BLaER1 (cell line): ENCODE data around the gene C1orf210.

Experiments used
- H3K27ac ChIP-seq: shearing (Covaris generic); formaldehyde crosslinking; 2 replicates; pipeline ENCODE4 v1.8.1; 2022
- H3K27me3 ChIP-seq: shearing (Covaris generic); formaldehyde crosslinking; 2 replicates; pipeline ENCODE4 v1.8.1; 2022
- H3K36me3 ChIP-seq: shearing (Covaris generic); formaldehyde crosslinking; 2 replicates; pipeline ENCODE4 v1.8.1; 2022
- H3K4me1 ChIP-seq: shearing (Covaris generic); formaldehyde crosslinking; 2 replicates; pipeline ENCODE4 v1.8.1; 2022
- H3K4me2 ChIP-seq: shearing (Covaris generic); formaldehyde crosslinking; 2 replicates; pipeline ENCODE4 v1.8.1; 2022
- H3K4me3 ChIP-seq: shearing (Covaris generic); formaldehyde crosslinking; 2 replicates; pipeline ENCODE4 v1.8.1; 2022
- H3K9ac ChIP-seq: shearing (Covaris generic); formaldehyde crosslinking; 2 replicates; pipeline ENCODE4 v1.8.1; 2022
- H3K9me3 ChIP-seq: shearing (Covaris generic); formaldehyde crosslinking; 2 replicates; pipeline ENCODE4 v1.8.1; 2022
- H4K20me1 ChIP-seq: shearing (Covaris generic); formaldehyde crosslinking; 2 replicates; pipeline ENCODE4 v1.8.1; 2022
- Cebpa-rat ChIP-seq: shearing (Covaris generic); IDR thresholded peaks from 2 replicates; pipeline ENCODE4 v1.8.1; 2022

C1orf210 gene

DNA sequence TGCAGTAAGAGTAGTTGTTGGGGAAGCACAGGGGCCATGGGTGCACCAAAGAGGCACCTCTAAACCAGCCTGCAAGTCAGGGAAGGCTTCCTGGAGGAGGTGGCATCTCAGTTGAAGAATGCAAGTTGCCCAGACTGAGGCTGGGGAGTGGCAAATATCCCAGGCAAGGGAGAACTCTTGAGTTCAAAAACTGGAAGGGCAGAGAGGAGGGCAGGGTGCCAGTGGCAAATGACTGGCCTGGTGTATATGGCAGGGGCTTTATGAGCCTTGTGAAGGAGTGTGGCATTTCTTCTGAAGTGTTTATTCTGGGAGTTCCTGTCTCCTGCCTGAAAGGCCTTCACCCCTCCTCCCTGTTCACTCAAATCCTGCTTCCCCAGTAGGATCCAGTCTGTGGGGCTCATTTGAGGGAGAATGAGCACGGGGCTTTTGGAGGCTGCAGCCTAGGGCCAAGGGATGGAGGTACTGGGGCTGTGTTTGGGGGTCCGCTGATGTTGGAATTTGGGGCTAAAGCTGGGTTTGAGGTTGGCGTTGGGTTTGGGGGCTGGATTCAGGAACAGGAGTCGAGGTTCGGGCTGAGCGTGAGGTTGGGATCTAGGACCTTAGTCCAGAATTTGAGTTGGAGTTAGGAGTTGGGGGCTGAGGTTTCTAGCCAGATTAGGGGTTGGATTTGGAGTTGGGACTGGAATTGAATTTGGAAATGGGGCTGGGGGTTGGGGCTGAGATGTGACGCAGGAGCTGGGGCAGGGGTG is 15.6 kb downstream of the C1orf210 start, which contains the start of gene TMEM125:
TSS of gene TMEM125 (plus strand) at position 357 of the 749 bp plus-strand sequence. CDS start 2,740 bp downstream, outside the sequence.
- Histone ChIP-seq H4K20me1 (no peaks in the 10 kb centered on the region), H3K27ac (no peak within 1 kb of the TSS), H3K36me3 (no peaks in the 10 kb centered on the region), H3K9ac (no peak within 1 kb of the TSS), H3K27me3 (no peaks in the 10 kb centered on the region), H3K4me1 (peaks cover 14% of the 10 kb centered on the region), H3K4me3 (no peak within 1 kb of the TSS), H3K4me2 (no peak within 1 kb of the TSS), H3K9me3 (peaks cover 5% of the 10 kb centered on the region)
- no peak for TF ChIP-seq Cebpa-rat

DNA sequence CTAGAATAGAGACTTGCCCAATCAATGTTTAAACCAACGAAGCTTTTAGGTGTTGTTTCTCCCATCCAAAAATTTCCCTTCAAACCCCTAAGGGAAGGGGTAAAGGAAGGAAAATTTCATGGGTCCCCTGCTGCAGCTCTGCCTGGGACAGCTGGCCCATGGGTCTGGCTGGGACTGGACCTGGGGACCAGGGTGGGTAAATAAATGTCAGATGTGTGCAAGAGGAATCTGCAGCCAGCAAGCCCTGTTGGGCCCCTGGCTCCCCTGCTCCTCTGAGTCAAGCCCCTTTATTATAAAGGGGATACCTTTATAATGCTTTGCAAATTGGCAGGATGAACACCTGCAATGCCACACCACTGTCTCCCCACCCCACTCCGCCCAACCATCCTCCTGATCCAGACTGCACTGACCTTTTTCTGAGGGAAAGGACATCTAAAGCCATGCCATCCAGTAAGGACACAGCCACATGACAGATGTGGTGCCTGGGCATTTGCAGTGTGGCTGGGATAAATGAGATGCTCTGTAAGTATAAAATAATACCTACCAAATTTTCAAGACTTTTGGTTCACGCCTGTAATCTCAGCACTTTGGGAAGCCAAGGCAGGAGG is 17.5 kb downstream of the C1orf210 start:
- Histone ChIP-seq H3K4me2 (no peak overlapping the region), H3K9me3 (peaks cover 13% of the 10 kb centered on the region), H3K9ac (no peak overlapping the region), H3K27me3 (no peaks in the 10 kb centered on the region), H3K36me3 (no peaks in the 10 kb centered on the region), H3K4me1 (no peaks in the 10 kb centered on the region), H3K27ac (no peak overlapping the region), H4K20me1 (no peaks in the 10 kb centered on the region), H3K4me3 (no peak overlapping the region)
- TF ChIP-seq Cebpa-rat, result no peak

DNA sequence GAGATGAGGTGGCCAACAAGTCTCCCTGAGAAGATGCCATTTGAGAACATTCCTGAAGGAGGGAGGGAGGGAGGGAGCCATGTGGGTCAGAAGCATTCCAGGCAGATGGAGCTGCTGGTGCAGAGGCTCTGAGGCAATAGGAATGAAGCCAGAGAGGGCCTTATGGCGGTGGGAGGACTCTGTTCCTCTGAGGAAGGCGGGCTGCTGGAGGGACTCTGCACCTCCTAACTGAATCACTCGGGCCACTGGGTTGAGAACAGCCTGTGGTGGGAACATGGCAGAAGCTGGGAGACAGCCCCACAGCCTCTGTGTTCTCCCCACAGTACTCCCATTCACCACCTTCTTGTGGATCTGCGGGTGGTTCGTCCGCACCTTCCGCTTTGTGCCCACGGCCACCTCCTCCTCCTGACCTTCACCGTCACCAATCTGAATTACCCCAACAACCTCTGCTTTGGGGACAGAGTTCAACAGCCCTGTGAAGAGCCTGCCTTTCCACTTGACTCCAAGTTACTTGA is 18.0 kb downstream of the C1orf210 start:
- no peak overlapping the region for H3K9ac ChIP-seq
- peaks cover 18% of the 10 kb centered on the region for H3K9me3 ChIP-seq
- H3K27me3 ChIP-seq, result no peaks in the 10 kb centered on the region
- no peaks in the 10 kb centered on the region for H3K36me3 ChIP-seq
- no peaks in the 10 kb centered on the region for H4K20me1 ChIP-seq
- no peak overlapping the region for H3K4me2 ChIP-seq
- no peaks in the 10 kb centered on the region for H3K4me1 ChIP-seq
- H3K27ac ChIP-seq, result no peak overlapping the region
- no peak overlapping the region for H3K4me3 ChIP-seq
- no peak for TF ChIP-seq Cebpa-rat

DNA sequence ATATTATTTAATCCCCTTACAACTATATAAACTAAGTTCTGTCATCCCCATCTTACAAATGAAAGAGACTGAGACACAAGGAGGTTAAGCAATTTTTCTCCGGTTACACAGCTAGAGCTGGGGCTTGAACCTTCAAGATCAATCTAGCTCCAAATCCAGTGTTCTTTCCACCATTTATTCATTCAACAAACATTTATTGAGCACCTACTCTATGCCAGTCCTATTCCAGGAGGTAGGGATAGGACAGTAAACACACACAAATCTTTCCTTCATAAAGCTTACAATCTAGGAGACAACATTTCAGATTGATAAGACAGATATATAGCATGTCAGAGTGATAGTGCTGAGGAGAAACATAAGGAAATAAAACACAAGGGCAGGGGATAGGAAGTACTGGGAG is 18.5 kb downstream of the C1orf210 start:
- Histone ChIP-seq H3K27me3 (no peaks in the 10 kb centered on the region), H3K9ac (no peak overlapping the region), H3K4me3 (no peak overlapping the region), H3K4me2 (no peak overlapping the region), H3K27ac (no peak overlapping the region), H3K9me3 (peaks cover 21% of the 10 kb centered on the region), H3K36me3 (no peaks in the 10 kb centered on the region), H4K20me1 (no peaks in the 10 kb centered on the region), H3K4me1 (no peaks in the 10 kb centered on the region)
- no peak for TF ChIP-seq Cebpa-rat

DNA sequence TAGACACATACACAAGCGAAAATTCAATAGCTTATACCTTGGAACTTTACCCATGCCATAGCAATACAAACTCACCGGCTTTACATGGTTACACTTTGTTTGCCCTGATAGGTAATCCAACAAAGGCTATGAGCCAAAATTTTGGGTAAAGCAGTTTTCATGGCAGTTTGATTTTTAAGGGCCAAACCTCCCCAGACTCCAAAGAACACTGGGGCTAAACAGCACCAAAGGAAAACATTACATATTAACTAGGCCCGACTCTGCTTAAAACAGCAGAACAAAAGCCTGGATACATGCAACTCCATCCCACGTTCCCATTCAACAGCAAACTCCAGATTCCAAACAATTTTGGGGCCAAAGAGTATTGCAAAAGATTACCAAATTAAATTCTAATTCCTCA is 19.9 kb downstream of the C1orf210 start:
- no peak overlapping the region for H3K27ac ChIP-seq
- H3K27me3 ChIP-seq, result no peaks in the 10 kb centered on the region
- no peaks in the 10 kb centered on the region for H3K36me3 ChIP-seq
- no peak overlapping the region for H3K9ac ChIP-seq
- TF ChIP-seq Cebpa-rat, result no peak
- peaks cover 34% of the 10 kb centered on the region for H3K9me3 ChIP-seq
- no peak overlapping the region for H3K4me2 ChIP-seq
- no peaks in the 10 kb centered on the region for H4K20me1 ChIP-seq
- H3K4me1 ChIP-seq, result no peaks in the 10 kb centered on the region
- no peak overlapping the region for H3K4me3 ChIP-seq

DNA sequence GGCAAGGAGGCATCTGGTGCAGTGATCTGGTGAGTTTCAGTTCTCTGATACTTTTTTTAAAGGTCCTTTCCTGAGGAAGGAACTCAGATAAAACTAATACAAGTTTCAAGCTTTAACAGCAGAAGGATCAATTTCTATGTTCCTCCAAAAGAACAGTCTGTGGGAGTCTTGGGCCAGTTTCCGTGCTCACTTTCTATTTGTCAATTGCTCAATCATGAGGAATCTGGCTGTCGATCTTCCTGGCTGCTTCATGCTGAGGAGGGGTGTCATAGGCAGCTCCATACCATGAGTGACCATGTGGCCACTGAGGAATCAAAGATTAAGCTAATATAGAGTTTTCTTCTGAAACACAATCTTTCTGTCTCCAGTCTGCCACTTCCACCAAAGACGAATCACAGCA is 27.0 kb downstream of the C1orf210 start:
- Histone ChIP-seq H3K4me1 (no peaks in the 10 kb centered on the region), H3K27me3 (no peaks in the 10 kb centered on the region), H3K4me3 (no peak overlapping the region), H4K20me1 (no peaks in the 10 kb centered on the region), H3K9ac (no peak overlapping the region), H3K4me2 (no peak overlapping the region), H3K9me3 (peaks cover 54% of the 10 kb centered on the region), H3K27ac (no peak overlapping the region), H3K36me3 (no peaks in the 10 kb centered on the region)
- no peak for TF ChIP-seq Cebpa-rat

DNA sequence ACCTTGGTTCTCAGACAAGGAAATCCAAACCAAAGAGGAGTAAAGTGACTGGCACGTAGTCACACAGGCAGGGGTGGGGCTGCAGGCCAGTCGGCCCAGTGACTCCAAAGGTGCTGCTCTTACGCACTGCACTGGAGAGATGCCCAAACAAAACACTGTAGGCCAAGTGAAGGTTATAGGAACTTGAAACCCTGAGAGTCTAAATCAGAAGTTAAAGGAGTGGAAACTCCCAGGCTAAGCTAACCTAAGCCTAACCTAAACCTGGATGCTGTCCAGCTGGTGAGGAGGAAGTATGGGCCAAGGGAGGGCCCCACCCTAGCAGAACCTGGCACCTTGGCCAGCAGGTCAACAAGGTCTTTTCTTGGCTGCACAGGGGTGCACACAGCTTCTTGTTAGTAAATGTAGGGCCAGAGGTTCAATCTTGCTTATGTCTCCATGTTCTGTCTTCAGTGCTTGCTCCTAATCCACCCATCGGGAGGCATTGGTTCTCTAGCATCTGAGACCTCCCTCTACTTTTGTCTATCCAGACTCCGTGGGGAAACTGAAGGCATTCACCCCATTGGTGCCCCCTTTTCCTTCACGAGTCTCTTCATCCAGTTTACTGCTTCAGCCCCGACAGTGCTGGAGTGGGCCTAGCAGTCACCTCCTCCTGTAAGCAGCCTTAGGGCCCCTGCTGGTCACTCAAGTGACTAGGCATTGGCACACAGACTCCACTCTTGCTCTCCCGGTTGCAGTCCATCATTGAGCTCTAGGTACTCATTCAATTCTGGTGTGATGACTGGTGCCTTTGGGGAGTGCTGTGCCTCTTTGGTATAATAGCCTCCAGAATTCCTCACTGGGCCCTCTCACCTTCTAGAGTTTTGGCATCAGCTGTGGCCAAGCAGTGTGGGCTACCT is 28.5 kb downstream of the C1orf210 start:
- Histone ChIP-seq H3K4me1 (no peaks in the 10 kb centered on the region), H3K27me3 (no peaks in the 10 kb centered on the region), H3K9ac (no peak overlapping the region), H3K36me3 (no peaks in the 10 kb centered on the region), H3K4me3 (no peak overlapping the region), H4K20me1 (no peaks in the 10 kb centered on the region), H3K4me2 (no peak overlapping the region), H3K9me3 (peaks cover 42% of the 10 kb centered on the region), H3K27ac (no peak overlapping the region)
- TF ChIP-seq Cebpa-rat, result no peak

DNA sequence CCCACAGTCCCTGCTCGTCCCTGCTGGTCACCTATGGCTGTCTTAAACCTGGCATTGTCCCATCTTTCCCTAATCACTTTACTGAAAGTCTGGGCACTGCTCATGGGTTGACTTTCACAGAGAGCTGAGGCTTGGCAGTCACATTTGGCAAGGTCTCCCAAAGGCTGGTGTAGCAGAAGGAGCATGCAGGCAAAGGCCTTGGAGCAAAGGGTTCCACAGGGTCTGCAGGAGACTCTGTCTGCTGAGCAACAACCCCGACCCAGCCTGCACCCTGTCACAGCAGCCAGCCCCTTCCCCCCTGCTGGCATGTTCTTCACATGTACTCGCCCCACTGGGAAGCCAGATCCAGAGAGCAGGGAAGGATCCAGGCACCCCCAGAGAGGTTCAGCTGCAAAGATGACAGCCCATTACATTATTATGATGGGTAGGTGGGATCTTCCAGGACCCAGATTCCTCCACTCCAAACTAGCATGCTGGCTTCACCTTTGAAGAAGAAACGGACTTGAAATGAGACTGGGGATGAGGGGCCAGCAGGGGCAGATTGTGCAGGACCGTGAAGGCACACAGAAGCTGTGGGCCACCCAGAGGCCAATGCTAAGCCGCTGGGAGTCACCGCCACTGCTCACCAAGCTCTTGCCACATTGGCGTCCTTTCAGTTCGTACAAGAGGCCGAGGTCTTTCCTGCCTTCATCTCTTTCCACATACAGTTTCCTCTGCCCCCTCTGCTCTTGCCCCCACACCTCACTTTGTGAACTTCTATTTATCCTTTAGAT is 29.8 kb downstream of the C1orf210 start:
- no peaks in the 10 kb centered on the region for H4K20me1 ChIP-seq
- no peak overlapping the region for H3K4me2 ChIP-seq
- H3K9ac ChIP-seq, result no peak overlapping the region
- TF ChIP-seq Cebpa-rat, result no peak
- H3K4me3 ChIP-seq, result no peak overlapping the region
- H3K27me3 ChIP-seq, result no peaks in the 10 kb centered on the region
- no peaks in the 10 kb centered on the region for H3K4me1 ChIP-seq
- H3K27ac ChIP-seq, result no peak overlapping the region
- no peaks in the 10 kb centered on the region for H3K36me3 ChIP-seq
- H3K9me3 ChIP-seq, result peaks cover 36% of the 10 kb centered on the region

DNA sequence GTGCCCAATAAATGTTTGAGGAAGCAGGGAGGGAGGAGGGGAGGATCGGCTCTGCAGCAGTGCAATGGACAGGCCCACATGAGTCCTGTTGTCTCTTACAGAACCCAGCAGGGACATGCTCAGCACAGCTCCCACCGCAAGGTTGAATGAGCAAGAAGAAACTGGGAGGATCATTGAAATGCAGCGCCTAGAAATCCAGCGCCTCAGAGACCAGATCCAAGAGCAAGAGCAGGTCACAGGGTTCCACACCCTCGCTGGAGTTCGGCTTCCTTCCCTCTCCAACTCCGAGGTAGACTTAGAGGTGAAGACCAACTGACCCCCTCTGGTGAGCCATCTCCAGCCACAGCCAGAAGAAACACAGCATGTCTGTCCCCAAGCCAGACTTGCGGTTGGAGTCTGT is 31.5 kb downstream of the C1orf210 start:
- H3K36me3 ChIP-seq, result no peaks in the 10 kb centered on the region
- no peak for TF ChIP-seq Cebpa-rat
- H3K4me2 ChIP-seq, result no peak overlapping the region
- no peak overlapping the region for H3K4me3 ChIP-seq
- H4K20me1 ChIP-seq, result no peaks in the 10 kb centered on the region
- H3K9me3 ChIP-seq, result peaks cover 38% of the 10 kb centered on the region
- H3K27ac ChIP-seq, result no peak overlapping the region
- H3K4me1 ChIP-seq, result no peaks in the 10 kb centered on the region
- no peaks in the 10 kb centered on the region for H3K27me3 ChIP-seq
- no peak overlapping the region for H3K9ac ChIP-seq
